ENCODE measurements around the gene KBTBD2.
A peak's percentile ranks its signal among the peaks of the same experiment; 100 is the strongest.
"Not testable (repeated sequence)": the region's sequence is repeated elsewhere in the genome, so short reads cannot be mapped to it uniquely, and the experiment has no call there.

KBTBD2 gene

GRCh38 chr7:32891043-32891799, at the start of gene KBTBD2:
Gene KBTBD2 (minus strand): TSS chr7:32891760. CDS start chr7:32879604, 12,156 bp downstream.
- peak; percentile 70 for DNase-seq

GRCh38 chr7:32941181-32941580, 49.6 kb upstream of the KBTBD2 start:
- DNase-seq = no peak

GRCh38 chr7:32937344-32938174, 46.0 kb upstream of the KBTBD2 start:
- no peak for DNase-seq

- DNase-seq = no peak
Observed at GRCh38 chr7:32936689-32937088, 45.1 kb upstream of the KBTBD2 start.

GRCh38 chr7:32935558-32935957, 44.0 kb upstream of the KBTBD2 start:
- no peak for DNase-seq

- DNase-seq = no peak
Observed at GRCh38 chr7:32930378-32930777, 38.8 kb upstream of the KBTBD2 start.

GRCh38 chr7:32929430-32930143, 38.0 kb upstream of the KBTBD2 start:
- DNase-seq = no peak

GRCh38 chr7:32928785-32929298, 37.3 kb upstream of the KBTBD2 start:
- DNase-seq = no peak

- DNase-seq = no peak
Observed at GRCh38 chr7:32921896-32922295, 30.3 kb upstream of the KBTBD2 start.

GRCh38 chr7:32916994-32917393, 25.4 kb upstream of the KBTBD2 start:
- DNase-seq = not testable (repeated sequence)

GRCh38 chr7:32916006-32916405, 24.4 kb upstream of the KBTBD2 start:
- DNase-seq = no peak

- no peak for DNase-seq
Observed at GRCh38 chr7:32915041-32915536, 23.5 kb upstream of the KBTBD2 start.

GRCh38 chr7:32914184-32914583, 22.6 kb upstream of the KBTBD2 start:
- DNase-seq = no peak

GRCh38 chr7:32910195-32910594, 18.6 kb upstream of the KBTBD2 start:
- no peak for DNase-seq

- peak; percentile 46 for DNase-seq
Observed at GRCh38 chr7:32905175-32905662, 13.7 kb upstream of the KBTBD2 start.

- no peak for DNase-seq
Observed at GRCh38 chr7:32901629-32902028, 10.1 kb upstream of the KBTBD2 start.

- DNase-seq = no peak
Observed at GRCh38 chr7:32900433-32900995, 9.0 kb upstream of the KBTBD2 start.

- not testable (repeated sequence) for DNase-seq
Observed at GRCh38 chr7:32897376-32897775, 5.8 kb upstream of the KBTBD2 start.

- no peak for DNase-seq
Observed at GRCh38 chr7:32896564-32897347, 5.2 kb upstream of the KBTBD2 start.

GRCh38 chr7:32894171-32894570, 2.6 kb upstream of the KBTBD2 start:
- no peak for DNase-seq

- DNase-seq = no peak
Observed at GRCh38 chr7:32893722-32894121, 2.2 kb upstream of the KBTBD2 start.

GRCh38 chr7:32893207-32893524, 1.6 kb upstream of the KBTBD2 start:
- DNase-seq = no peak

Data from T1000 (cell line).